Smooth muscle cell (in vitro differentiated cells): ENCODE measurements around the gene CRTC3. TPM values are rescaled to one million over a fixed set of nuclear protein-coding genes. Genes with fewer than 3 reads are reported as not detected.

Experiments
- DNase-seq: peaks from one replicate; lab custom pipeline; 2025; ENCODE audit not compliant: unreplicated experiment; lab: John Stamatoyannopoulos, UW
- H2AFZ ChIP-seq: fragments of 200-600 bp; sonication (generic); 2 replicates; pipeline ENCODE4 v1.6.0; 2016; ENCODE audit warnings: antibody characterized with exemption, low read depth, mild to moderate bottlenecking
- H3F3A ChIP-seq: fragments of 200-600 bp; sonication (generic); 2 replicates; pipeline ENCODE4 v1.6.0; 2017; ENCODE audit warnings: antibody characterized with exemption, low read depth
- H3K27ac ChIP-seq: fragments of 200-600 bp; sonication (generic); 2 replicates; pipeline ENCODE4 v1.5.1; 2016; ENCODE audit warnings: low read depth, mild to moderate bottlenecking
- H3K27me3 ChIP-seq: fragments of 200-600 bp; sonication (generic); 2 replicates; pipeline ENCODE4 v1.6.1; 2016; ENCODE audit warnings: low read depth, mild to moderate bottlenecking
- H3K36me3 ChIP-seq: fragments of 200-600 bp; sonication (generic); 2 replicates; pipeline ENCODE4 v1.5.1; 2016; ENCODE audit warnings: low read depth
- H3K4me1 ChIP-seq: fragments of 200-600 bp; sonication (generic); 2 replicates; pipeline ENCODE4 v1.5.1; 2016; ENCODE audit warnings: low read depth
- H3K4me2 ChIP-seq: fragments of 200-600 bp; sonication (generic); 2 replicates; pipeline ENCODE4 v1.6.0; 2016; ENCODE audit warnings: mild to moderate bottlenecking
- H3K4me3 ChIP-seq: fragments of 200-600 bp; sonication (generic); 2 replicates; pipeline ENCODE4 v1.5.1; 2016; ENCODE audit warnings: mild to moderate bottlenecking
- H3K79me2 ChIP-seq: fragments of 200-600 bp; sonication (generic); 2 replicates; pipeline ENCODE4 v1.6.0; 2016; ENCODE audit warnings: low read depth, mild to moderate bottlenecking
- H3K9ac ChIP-seq: fragments of 200-600 bp; sonication (generic); 2 replicates; pipeline ENCODE4 v1.6.0; 2016; ENCODE audit warnings: low read depth
- H3K9me3 ChIP-seq: fragments of 200-600 bp; sonication (generic); replicated peaks from 2 replicates; pipeline ENCODE4 v1.5.1; 2016; ENCODE audit warnings: low read depth
- H4K20me1 ChIP-seq: fragments of 200-600 bp; sonication (generic); 2 replicates; pipeline ENCODE4 v1.6.0; 2016; ENCODE audit warnings: low read depth
- WGBS: methylation state at CpG from one replicate; pipeline ENCODE4 v1.1.7; 2016; ENCODE audit warnings: low lambda C conversion rate; 5-methylcytosine and 5-hydroxymethylcytosine counted together
- polyA plus RNA-seq: library from polyadenylated mRNA; unstranded; fragments of >200 nt; fragmentation: Nextera tagmentation; extraction: Ambion mirVana; gene quantifications from 2 replicates; pipeline ENCODE4 v1.2.1, GENCODE V29; 2016
- total RNA-seq: library from RNA; depleted of rRNA; stranded (reverse); fragments of >200 nt; gene quantifications from 2 replicates; pipeline ENCODE4 v1.2.3, GENCODE V29; 2014
- TF ChIP-seq, protein P1 (sequence below): fragments of 200-600 bp; sonication (generic); IDR thresholded peaks from 2 replicates; pipeline ENCODE4 v1.5.1; 2017; ENCODE audit warnings: borderline replicate concordance, mild to moderate bottlenecking, antibody characterized with exemption; ENCODE audit not compliant: insufficient read depth, poor library complexity, severe bottlenecking

The CRTC3 gene
- total and polyA plus RNA-seq, 2 experiments from 2014 or later: 12.2 to 12.5 TPM

DNA sequence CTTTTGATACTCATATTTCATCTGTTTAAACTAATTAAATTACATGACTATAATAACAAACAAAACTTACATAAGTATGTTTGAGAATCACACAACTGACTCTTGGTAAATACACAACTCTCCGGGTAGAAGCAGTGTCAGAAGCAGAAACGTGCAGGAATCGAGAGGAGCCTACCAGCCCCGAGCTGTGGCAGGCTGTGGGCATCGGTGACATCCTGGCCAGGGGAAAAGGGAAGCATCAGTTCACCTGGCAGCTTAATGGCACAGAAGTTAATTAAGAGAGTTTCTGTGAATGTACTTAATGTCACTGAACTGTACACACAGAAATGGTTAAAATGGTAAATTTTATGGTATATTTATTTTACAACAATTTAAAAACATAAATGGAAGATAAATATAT is 90.2 kb downstream of the CRTC3 start:
- Histone ChIP-seq H3K4me1 (no peaks in the 10 kb centered on the region), H4K20me1 (no peaks in the 10 kb centered on the region), H3K9ac (no peak overlapping the region), H3K27me3 (no peaks in the 10 kb centered on the region), H3K79me2 (no peaks in the 10 kb centered on the region), H3K36me3 (no peaks in the 10 kb centered on the region), H3K27ac (no peak overlapping the region), H3K4me3 (no peak overlapping the region), H2AFZ (no peak overlapping the region), H3F3A (no peaks in the 10 kb centered on the region), H3K4me2 (no peak overlapping the region), H3K9me3 (no peaks in the 10 kb centered on the region)
- TF ChIP-seq, protein P1, sequence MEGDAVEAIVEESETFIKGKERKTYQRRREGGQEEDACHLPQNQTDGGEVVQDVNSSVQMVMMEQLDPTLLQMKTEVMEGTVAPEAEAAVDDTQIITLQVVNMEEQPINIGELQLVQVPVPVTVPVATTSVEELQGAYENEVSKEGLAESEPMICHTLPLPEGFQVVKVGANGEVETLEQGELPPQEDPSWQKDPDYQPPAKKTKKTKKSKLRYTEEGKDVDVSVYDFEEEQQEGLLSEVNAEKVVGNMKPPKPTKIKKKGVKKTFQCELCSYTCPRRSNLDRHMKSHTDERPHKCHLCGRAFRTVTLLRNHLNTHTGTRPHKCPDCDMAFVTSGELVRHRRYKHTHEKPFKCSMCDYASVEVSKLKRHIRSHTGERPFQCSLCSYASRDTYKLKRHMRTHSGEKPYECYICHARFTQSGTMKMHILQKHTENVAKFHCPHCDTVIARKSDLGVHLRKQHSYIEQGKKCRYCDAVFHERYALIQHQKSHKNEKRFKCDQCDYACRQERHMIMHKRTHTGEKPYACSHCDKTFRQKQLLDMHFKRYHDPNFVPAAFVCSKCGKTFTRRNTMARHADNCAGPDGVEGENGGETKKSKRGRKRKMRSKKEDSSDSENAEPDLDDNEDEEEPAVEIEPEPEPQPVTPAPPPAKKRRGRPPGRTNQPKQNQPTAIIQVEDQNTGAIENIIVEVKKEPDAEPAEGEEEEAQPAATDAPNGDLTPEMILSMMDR: no peak
- 98% methylated on average over 5 of the region's 5 CpGs for WGBS
- DNase-seq: no peak

DNA sequence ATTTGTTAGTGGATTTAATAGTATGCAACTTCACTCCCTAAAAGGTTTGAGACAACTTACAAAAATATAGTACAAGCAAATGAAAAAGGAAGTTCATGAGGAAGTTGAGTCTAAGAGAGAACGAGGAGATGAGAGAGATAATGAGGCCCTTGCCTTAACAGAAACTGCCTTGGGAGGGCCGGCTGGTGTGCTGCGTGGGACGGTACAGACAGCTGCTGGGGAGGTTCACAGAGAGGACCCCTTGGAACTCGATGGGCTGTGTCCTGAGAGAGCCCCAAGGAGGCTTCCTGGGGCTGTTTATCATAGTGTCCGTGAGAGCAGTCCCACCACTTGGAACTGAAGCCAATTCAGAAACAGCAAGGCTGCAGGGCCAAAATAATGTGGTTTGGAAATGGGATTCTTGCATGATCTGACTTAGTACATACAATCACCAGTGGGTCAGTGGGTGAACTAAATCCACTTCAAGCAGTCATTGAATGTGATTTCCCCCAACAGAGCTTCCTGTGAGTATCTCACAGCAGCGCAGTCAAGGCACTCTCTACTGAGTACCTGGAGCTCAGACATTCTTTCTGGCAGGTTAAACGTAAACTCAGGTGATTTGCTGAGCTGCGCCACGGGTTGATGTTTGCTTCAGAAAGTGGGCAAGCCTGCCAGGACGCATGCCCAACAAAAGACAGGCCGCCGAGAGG is 90.8 kb downstream of the CRTC3 start:
- Histone ChIP-seq H3K36me3 (no peaks in the 10 kb centered on the region), H3K9me3 (no peaks in the 10 kb centered on the region), H3K9ac (no peak overlapping the region), H3F3A (no peaks in the 10 kb centered on the region), H4K20me1 (no peaks in the 10 kb centered on the region), H3K4me3 (no peak overlapping the region), H3K79me2 (no peaks in the 10 kb centered on the region), H3K27ac (no peak overlapping the region), H3K4me1 (no peaks in the 10 kb centered on the region), H2AFZ (no peak overlapping the region), H3K27me3 (no peaks in the 10 kb centered on the region), H3K4me2 (no peak overlapping the region)
- TF ChIP-seq, protein P1: no peak
- DNase-seq: no peak
- WGBS: 94% methylated on average over 13 of the region's 13 CpGs

DNA sequence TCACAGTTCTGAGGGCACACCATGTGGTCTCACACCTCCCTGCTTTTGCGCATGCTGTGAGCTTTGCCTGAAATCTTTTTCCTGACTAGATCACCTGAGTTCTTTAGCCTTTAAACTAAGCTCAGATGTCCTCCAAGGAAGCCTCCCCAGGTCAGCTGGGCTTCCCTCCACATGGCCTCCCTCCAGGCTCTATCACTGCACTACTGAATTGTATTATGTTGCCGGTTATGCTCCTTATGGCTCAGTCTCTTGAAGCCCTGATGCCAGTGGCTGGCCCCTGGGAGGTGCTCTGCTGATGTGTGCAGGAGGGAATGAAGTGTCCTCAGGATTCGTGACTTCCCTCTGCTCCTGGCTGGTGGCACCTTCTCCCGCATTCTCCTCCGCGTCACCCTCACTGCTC is 94.1 kb downstream of the CRTC3 start:
- no peak for DNase-seq
- WGBS: 96% methylated on average over 6 of the region's 6 CpGs
- Histone ChIP-seq H3K4me1 (no peaks in the 10 kb centered on the region), H3K9me3 (no peaks in the 10 kb centered on the region), H3K79me2 (no peaks in the 10 kb centered on the region), H3K9ac (no peak overlapping the region), H4K20me1 (no peaks in the 10 kb centered on the region), H3F3A (no peaks in the 10 kb centered on the region), H3K27me3 (no peaks in the 10 kb centered on the region), H2AFZ (no peak overlapping the region), H3K27ac (no peak overlapping the region), H3K4me3 (no peak overlapping the region), H3K4me2 (no peak overlapping the region), H3K36me3 (peaks cover 6% of the 10 kb centered on the region)
- TF ChIP-seq, protein P1: no peak

DNA sequence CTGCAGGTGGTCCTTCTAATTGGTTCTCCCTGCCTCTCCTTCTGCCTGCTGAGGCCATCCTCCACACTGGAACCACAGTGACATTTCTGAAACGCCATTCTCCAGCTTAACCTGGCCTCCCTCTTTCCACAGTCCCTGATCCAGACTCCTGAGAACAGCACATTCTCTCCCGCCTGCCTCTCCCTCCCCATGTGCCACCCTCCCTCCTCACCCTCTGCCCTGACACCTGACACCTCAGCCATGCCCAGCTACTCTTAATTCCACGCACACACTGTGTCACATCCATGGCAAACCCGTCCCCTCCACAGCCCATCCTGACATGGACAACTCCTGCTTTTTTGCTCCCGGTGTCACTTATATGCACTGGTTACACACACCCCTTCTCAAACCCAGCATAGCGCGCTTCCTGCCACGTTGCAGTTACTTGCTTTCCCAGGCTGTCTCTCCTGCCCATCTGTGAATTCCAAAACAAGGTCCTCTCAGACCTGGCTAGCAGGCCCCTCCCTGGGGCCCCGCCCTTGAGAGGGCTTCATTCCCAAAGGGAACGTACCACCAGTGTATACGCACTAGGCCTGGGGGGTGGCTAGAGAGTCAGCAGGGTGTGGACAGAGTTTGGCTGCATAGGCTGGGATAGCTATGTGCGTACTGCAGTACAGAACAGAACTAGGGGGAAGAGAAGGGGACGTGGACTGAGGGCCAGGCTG is 94.7 kb downstream of the CRTC3 start:
- no peaks in the 10 kb centered on the region for H3K27me3 ChIP-seq
- H2AFZ ChIP-seq: no peak overlapping the region
- TF ChIP-seq, protein P1: no peak
- H3K9me3 ChIP-seq: no peaks in the 10 kb centered on the region
- no peak overlapping the region for H3K4me3 ChIP-seq
- H3K36me3 ChIP-seq: peaks cover 6% of the 10 kb centered on the region
- no peak overlapping the region for H3K9ac ChIP-seq
- no peak overlapping the region for H3K27ac ChIP-seq
- H3K4me2 ChIP-seq: no peak overlapping the region
- H3K79me2 ChIP-seq: no peaks in the 10 kb centered on the region
- H4K20me1 ChIP-seq: no peaks in the 10 kb centered on the region
- no peak for DNase-seq
- H3F3A ChIP-seq: no peaks in the 10 kb centered on the region
- no peaks in the 10 kb centered on the region for H3K4me1 ChIP-seq
- WGBS: 95% methylated on average over 13 of the region's 13 CpGs
